HG02973 (cell line): ENCODE results near the gene WNT11.

Experiments
- ATAC-seq: cut with Tn5 transposase; IDR thresholded peaks from one replicate; pipeline ENCODE4 v1.9.1; 2021; ENCODE audit warnings: moderate library complexity; ENCODE audit not compliant: unreplicated experiment

Gene WNT11

DNA sequence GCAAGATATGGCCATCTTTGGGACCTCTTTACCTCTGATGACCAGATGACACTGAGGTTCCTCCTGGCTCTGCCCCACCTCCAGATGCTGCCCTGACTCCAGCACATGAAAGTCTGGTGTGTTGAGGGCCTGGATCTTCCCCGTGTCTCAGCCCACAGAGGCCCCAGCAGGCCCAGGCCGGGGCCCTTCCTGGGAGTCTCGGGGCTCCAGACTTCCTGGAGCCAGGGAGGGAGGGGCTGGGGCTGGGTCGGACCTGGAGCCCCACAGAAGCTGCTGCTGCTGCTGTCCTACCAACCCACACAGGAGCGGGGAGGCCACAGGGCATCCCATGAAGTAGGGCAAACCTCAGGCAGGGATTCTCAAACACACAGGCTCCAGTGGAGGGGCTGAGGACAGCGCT, 32.2 kb upstream of the WNT11 start:
- no peak for ATAC-seq

DNA sequence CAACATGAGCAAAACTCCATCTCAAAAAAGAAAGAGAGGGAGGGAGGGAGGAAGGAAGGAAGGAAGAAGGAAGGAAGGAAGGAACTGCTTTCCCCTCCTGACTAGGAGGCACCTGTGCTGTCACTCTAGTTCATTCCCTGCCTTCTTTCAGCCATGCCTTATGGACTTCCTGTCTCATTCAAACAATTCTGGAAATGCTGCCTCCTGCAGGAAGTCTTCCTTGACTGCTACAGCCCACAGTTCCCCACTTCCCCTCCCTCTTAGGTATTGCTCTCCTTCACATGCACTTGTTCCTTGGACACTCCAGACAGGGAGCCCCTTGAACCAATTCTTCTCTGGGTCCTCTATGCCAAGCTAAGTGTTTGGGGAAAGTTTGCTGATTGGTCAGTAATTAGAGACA, 31.6 kb upstream of the WNT11 start:
- no peak for ATAC-seq

DNA sequence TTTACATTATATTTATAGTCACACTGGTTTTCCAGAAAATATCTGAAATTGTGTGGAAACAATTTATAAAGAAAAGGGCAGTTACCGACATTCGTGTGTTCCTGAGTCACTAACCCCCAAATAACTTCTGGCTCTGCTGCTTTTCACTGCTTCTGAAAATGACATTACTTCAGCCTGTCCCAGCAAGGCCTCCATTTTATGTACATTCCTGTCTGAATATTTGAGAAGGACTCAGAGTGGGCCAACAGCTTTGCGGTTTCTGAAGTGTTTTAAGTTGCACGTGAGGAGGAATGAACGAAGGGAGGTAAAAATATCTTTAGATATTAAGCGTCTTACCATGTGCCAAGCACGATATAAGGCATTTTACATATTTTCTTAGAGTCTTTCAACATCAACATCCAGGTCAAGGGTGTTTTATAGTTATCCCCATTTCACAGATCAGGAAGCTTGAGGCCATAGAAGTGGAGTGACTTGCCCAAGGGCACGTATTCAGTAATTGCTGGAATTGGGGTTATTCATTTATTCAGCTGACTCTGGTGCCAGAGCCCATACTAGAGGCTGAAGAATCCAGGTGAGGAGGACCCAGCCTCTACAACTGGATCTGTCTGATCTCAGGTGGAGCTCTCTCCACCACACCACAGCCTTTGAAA, 30.8 kb upstream of the WNT11 start:
- no peak for ATAC-seq

DNA sequence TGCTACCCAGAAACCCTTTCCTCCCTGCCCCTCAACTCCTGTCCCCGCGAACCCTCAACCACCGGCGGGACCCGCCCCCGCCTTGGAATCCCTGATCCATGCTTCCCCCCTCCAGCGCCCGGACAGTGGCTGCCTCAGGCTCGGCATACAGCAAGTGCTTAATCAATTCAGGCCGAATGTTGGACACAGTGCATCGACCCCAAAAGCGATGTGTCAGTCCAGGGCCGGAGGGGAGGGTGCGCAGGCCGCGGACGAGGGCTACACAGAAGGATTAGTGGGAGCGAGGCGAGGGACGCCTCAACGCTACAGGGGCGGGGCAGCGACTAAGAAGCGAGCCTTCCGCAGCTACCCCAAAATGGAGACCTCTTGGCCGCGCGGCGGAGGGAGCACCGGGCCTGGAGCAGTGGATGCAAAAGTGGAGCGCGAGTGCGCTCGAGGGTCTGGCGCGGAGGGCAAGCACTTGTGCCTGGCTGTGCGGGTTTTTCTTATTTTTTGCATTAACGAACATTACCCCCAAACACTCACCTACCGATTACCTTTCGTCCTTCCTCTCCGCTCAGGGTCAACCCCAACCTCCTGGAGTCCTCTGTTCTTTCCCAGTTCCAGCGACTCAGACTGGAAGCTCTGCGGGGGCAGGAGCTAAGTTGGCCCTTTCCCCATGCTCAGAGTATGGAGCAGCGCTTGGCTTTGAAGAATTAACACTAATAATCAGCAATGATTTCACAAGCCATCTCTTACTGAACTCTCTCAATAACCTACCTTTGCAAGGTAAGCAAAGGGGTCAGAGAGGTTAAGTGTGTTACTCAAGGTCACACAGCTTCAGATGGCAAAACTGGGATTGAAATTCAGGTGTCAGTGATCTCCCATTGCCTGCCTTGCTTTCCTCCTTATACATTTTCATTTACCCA, 30.0 kb upstream of the WNT11 start:
- ATAC-seq = no peak

DNA sequence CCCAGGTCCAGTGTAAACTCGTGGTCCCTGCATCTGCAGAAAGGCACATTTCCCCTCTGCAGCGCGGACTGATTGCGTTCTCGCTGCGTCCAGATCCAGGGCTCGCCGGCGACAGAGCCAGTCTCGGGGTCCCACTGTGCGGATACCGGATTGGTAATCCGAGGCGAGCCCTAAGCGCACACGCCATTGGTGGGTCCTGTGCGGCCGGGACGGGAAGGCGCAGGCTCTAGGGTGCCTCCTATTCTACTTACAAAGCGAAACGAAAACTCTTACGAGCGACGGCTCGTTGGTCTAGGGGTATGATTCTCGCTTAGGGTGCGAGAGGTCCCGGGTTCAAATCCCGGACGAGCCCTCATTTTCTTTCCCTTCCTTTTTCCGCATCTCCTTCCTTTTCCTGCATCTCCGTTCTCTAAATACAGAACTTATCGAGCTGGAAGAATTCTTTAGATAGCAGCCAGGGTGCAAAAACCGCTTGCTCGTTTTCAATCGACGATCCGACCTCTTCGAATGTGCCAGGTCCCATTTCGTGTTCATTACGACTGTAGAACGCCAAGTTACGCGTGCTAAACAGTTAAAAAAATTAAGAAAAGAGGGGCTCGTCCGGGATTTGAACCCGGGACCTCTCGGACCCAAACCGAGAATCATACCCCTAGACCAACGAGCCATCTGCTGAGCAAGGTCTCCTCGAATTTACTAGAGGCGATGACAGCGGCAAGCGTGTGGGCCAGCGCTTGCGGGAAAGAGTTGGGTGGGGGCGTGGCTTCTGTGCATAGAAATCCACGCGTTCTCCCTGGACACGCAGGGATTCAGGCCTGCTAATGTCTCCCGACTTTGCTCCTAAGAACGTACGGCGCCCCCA, 29.2 kb upstream of the WNT11 start:
- peak; percentile 75 for ATAC-seq

DNA sequence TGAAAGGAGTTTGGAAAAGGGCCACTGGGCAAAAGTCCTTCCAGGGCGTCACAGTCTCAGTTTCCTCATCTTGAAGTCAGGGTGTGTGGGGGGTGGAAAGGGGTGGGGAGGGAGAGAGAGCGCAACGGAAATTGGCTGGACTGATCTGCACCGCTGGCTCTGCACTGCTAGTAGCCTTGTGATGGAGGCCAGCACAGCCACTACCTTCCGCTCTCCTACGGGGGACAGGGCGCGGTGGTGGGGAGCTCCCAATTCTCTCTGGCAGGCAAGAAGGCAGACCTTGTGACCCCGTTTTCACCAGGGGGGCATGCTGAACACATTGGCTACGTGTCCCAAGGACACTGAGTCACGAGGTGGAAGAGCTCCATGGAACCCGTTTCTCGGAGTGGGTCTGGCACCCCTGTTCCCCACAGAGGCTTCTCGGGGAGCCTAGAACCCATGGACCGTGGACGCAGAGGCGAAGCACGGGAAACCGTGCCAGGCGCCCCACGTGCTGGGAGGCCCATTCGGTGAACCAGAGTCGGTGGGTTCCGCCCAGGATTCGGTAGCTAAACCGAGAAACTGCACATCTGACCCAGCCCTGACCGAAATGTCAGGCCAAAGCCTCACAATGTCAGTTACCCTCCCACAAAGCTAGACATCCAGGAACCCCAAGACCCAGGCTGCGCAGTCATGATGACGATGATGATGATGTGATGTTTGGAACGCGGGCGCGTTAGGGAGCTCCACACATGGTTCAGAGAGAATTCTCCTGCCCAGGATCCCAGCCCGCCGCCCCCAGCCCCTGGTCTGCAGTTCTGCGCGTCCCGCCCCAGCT, 28.3 kb upstream of the WNT11 start:
- ATAC-seq = peak; percentile 17

DNA sequence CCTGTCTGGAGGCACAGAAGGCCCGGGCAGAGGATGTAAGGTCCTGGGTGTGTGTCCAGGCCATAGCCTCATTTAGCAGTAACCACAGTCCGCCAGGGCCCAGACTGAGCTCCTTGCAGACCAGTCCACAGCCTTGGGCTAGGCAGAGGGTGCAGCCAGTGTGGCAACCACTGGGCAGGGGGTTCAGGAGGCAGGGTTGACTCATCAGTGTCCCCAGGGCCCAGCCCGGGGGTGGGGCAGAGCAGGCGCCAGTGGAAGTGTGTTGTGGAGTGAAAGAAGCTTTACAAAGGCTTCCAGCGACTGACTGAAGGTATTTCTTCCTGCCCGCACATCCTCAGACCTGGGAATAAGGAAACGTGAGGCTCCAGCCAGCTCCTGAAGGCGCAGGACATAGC, 27.7 kb upstream of the WNT11 start:
- no peak for ATAC-seq

DNA sequence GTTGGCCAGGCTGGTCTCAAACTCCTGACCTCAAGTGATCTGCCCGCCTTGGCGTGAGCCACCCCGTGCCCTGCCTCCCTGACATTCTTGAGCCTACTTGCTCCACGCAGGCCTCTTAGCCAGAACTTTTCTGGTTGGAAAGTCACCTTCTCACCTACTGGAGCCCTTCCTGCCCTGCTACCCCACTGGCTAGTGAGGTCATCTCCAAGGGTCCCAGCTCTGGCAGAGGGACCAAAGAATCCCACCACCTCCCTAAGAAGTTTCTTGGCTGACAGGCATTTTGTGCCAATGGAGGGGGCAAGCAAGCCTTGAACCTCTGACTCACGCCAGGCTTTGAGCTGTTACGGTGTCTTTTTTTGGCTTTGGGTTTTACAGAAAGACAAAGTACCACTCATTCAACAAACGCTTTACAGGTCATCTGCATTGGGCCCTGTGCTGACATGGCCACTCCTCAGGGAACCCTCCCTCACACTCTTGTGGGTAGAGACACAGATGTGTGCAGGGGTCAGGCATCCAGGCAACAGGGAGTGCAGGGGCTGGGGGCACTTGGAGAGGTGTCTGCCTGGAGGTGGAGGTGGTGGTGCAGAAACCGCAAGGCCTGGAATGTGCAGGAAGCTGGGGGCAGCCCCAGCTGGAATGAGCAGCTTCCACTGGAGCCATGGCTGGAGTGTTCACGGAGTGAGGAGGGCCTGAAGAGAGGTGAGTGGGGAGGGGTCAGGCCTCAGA, 27.1 kb upstream of the WNT11 start:
- no peak for ATAC-seq

DNA sequence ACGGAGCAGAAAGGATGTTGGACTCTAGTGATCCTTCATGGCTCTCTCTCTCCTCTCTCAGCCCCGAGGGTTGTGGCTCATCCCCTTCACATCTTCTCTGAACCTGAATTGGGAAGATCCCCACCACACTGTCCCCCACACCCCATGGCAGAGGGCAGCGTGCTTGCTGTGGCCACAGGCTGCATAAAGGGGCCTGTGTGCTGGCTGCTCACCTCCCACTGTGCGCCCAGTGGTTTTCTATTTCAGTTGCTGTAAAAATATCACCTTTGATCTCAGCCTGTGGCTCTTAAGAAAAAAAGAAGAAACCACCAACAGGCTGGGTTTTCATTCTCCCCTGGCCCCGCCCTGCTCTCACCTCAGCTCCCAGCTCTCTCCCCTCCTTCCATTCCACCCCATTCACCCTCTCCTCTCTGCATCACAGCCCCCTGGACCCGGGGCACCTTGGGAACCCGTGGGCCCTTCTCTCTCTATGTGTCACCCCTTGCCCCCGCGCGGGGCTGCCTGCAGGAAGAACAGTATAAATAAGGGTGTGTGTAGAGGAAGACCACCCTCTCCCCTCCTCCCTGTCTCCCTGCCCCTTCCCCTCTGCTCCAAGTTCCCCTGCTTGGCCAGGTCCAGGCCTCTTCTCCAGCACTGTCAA, 25.8 kb upstream of the WNT11 start:
- no peak for ATAC-seq

DNA sequence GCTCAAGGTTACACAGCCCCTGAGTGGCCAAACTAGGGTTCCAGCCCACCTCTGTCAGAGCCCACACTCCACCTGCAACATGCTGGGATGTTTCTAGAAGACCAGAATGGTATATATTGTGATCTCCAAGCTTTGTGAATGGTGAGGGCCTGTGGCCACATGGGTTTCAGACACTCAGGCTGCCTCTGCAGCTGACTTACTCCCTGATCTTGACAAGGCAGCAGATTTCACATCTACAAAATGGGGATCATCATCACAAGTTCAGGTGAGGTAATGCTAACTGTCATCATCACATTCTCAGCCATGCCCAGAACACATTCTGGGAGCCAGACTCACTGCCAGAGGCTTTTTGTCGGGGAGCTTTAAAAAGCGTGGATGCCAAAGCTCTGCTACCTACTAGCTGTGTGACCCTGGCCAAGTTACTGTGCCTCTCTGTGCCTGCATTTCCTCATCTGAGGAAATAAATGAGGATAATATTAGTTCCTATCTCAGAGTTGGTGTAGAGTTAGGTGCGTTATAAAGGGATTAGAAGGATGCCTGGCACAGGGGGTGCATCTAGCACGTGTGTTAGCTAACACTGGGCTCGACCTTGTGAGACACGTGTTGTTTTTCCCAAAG, 24.9 kb upstream of the WNT11 start:
- ATAC-seq = no peak

DNA sequence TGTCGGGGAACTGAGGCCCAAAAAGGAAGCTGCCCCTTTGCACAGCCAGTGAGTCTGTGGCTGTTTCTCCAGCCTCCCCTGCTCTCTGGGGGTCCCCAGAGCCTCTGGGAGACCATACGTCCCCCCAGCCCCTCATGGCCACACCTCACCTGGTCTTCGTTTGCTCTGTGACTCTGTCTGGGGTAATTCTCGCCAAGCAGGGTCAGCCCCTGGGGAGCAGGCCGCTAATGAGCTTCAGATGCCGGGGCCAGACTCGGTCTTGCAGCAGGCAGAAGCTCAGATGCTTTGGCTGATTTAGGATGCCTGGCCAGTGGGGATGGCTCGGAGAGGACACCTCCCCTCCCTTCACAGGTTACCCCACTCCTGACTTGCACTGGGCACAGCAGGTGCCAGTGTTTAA, 24.1 kb upstream of the WNT11 start:
- no peak for ATAC-seq

DNA sequence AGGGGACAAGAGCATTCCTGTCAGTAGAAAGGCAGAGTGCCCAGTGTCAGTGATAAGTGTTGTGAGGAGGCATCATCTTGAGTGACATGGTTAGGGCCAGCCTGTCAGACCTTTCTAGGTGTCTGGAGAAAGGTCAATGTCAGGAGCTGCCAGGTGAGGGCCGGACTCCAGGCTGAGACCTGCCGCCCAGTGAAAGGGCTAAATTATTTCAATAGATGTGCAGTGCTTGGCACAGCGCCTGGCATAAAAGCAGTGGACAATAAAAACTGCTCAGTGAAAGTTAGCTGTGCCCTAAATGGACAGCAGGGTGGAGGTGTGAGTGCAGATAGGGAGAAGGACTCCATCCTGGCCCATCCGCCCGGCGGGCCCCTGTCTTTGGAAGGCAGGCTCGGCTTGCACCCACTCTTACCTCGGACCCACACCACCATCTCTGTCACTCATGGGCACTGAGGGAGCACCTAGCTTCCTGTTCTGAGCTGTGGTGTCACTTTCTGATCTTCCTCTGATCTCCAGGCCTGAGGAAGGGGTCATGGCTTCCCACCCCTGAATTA, 23.5 kb upstream of the WNT11 start:
- ATAC-seq = no peak

DNA sequence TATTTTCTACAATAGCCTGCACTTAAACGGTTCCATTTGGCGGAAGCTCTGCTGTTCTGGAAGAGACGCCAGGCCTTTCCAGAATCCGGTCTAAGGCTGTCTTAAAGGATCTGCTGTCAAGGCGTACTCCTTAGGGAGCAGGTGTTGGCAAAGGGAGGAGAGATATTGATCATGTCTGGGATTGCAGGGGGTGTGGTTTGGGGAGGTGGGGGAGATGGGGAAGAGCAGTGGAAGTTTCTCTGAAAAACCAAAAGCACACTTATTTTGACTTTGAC, 22.5 kb upstream of the WNT11 start:
- ATAC-seq = no peak

DNA sequence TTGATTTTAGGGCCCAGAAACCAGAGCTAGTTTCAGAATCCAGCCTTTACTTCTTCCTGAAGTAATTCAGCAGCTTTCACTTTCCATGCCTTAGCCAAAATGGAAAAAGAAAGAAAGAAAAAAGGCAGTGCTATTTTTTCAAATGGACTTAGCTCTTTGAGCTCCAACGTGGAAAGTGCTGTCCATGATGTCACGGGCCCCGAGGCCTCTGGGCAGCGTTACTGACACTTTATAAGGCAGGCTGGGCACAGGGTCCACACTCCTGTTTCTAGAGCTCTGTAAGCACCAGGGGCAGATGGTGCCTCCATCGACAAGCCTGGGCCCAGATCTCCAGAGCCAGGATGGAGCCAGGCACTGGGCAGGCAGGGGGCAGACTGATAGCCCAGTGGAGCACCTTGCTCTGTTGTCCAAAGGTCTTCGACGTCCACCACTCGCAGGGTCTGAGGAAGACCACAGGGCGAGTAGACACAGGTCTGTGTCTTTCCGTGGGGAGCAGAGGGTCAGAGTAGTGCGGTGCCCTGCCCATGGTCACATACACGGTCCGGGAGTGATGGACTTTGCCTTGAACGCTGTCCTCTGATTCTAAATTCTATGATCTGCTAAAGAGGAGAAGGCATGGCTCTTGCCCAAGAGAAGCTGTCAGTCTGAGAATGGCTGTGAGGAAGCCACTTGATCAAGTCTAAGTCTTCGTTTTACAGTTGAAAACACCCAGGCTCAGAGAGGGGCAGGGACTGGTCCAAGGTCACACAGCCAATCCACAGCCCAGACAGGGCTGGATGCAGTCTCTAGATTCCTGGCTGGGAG, 22.0 kb upstream of the WNT11 start:
- no peak for ATAC-seq

DNA sequence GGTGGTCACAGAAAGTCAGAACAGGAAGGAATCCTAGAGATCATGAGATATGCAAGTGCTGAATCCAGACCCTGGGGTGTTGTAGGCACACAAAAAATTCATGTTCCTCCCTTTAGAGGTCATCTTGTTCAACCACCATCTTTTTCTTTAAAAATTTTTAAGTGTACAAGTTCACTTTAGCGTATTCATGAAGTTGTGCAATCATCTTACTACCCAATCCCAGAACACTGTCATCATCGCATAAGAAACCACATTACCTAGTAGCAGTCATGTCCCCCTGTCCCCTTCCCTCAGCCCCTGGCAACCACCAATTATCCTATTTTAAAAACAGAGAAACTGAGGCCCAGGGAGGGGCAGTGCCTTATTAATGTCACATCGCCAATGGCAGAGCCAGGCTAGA, 20.3 kb upstream of the WNT11 start:
- ATAC-seq = no peak

DNA sequence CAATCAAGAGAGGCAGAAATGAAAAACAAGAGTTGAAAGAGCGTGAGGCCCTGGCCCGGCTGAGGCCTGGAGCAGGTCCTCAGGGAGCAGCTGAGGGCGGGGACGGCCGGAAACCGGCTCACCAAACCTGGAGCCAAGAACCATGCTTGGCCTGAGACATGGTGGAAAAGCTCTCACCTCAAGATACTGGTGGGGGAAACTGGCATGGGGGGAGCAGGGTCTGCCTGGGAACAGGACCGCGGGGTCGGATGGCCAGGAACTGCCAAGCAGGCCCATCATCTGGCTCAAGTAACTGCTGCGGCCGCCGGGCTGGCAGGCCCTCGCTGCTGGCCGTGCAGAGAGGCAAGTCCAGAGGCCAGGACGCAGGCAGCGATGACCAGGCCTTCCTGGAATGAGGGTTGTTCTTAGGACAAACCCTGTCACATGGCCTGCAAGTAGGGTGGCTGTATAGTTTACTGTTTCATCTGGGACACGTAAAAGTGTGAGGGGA, 18.9 kb upstream of the WNT11 start:
- no peak for ATAC-seq

DNA sequence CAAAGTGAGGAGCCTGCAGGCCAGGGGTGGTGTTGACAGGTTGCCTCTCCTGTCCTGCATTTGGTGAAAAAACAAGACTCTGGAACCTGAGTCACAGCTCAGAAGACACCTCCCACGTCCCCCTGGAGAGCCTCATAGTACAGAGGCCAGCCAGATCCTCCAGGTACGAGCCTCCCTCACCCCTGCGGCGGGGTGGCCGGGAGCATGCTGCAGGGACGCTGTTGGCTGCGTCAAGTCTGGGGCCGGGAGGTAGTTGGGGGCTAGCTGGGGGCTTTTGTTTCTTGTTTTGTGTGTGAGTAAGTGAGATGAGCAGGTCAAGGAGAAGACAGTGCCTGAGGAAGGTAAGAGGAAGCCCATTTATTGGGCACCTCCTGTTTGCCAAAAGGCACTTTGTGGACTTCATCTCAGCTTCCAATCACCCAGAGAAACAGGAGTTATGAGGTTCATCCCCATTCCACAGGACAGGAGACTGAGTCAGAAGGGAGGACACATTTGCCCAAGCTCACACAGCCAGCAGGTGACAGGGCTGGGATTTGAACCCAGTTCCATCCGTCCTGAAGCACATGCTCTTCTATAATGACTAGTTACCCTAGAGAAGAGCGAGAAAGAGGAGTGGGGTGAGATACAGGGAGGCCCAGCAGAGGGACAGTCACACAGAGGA, 18.3 kb upstream of the WNT11 start:
- no peak for ATAC-seq

DNA sequence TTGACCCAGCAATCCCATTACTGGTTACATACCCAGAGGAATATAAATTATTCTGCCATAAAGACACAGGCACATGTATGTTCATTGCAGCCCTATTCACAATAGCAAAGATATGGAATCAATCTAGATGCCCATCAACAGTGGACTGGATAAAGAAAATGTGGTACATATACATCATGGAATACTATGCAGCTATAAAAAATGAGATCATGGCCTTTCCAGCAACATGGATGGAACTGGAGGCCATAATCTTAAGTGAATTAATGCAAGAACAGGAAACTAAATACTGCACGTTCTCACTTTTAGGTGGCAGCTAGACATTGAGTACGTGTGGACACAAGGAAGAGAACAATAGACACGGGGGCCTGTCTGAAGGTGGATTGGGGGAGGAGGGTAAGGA, 15.1 kb upstream of the WNT11 start:
- ATAC-seq = no peak
